GM23248 (cell line): Measurements from ENCODE around the gene TNFAIP1. TPM values are rescaled to one million over a fixed set of nuclear protein-coding genes. Genes with fewer than 3 reads are reported as not detected.

Experiments used
- DNase-seq: peaks from one replicate; pipeline ENCODE4 v3.0.0-alpha.2; 2015
- H2AFZ ChIP-seq: fragments of 200-600 bp; sonication (generic); 2 replicates; pipeline ENCODE4 v1.6.1; 2016; ENCODE audit warnings: antibody characterized with exemption
- H3F3A ChIP-seq: fragments of 200-600 bp; sonication (generic); 2 replicates; pipeline ENCODE4 v1.6.1; 2016; ENCODE audit warnings: mild to moderate bottlenecking, antibody characterized with exemption, mixed run types; ENCODE audit not compliant: insufficient read depth
- H3K27ac ChIP-seq: fragments of 200-600 bp; sonication (generic); 2 replicates; pipeline ENCODE4 v1.5.1; 2016; ENCODE audit warnings: mild to moderate bottlenecking
- H3K27me3 ChIP-seq: fragments of 200-600 bp; sonication (generic); replicated peaks from 2 replicates; pipeline ENCODE4 v1.6.1; 2016; ENCODE audit warnings: mild to moderate bottlenecking; ENCODE audit not compliant: insufficient read depth
- H3K36me3 ChIP-seq: fragments of 200-600 bp; sonication (generic); 2 replicates; pipeline ENCODE4 v1.6.1; 2016; ENCODE audit warnings: low read depth, mild to moderate bottlenecking
- H3K4me1 ChIP-seq: fragments of 200-600 bp; sonication (generic); 2 replicates; pipeline ENCODE4 v1.6.1; 2016; ENCODE audit warnings: mild to moderate bottlenecking; ENCODE audit not compliant: insufficient read depth
- H3K4me2 ChIP-seq: fragments of 200-600 bp; sonication (generic); one replicate; pipeline ENCODE4 v1.6.1; 2016; ENCODE audit warnings: mild to moderate bottlenecking; ENCODE audit not compliant: unreplicated experiment
- H3K4me3 ChIP-seq: fragments of 200-600 bp; sonication (generic); 2 replicates; pipeline ENCODE4 v1.5.1; 2016; ENCODE audit warnings: mild to moderate bottlenecking
- H3K79me2 ChIP-seq: fragments of 200-600 bp; sonication (generic); 2 replicates; pipeline ENCODE4 v1.6.1; 2016; ENCODE audit warnings: mild to moderate bottlenecking; ENCODE audit not compliant: insufficient read depth
- H3K9ac ChIP-seq: fragments of 200-600 bp; sonication (generic); 2 replicates; pipeline ENCODE4 v1.6.1; 2016; ENCODE audit warnings: mild to moderate bottlenecking
- H3K9me2 ChIP-seq: fragments of 200-600 bp; sonication (generic); 2 replicates; pipeline ENCODE4 v1.6.1; 2016; ENCODE audit warnings: mixed run types, mild to moderate bottlenecking, moderate library complexity; ENCODE audit not compliant: insufficient read depth
- H3K9me3 ChIP-seq: fragments of 200-600 bp; sonication (generic); one replicate; pipeline ENCODE4 v1.6.1; 2017; ENCODE audit warnings: low read depth
- H4K20me1 ChIP-seq: fragments of 200-600 bp; sonication (generic); 2 replicates; pipeline ENCODE4 v1.6.0; 2016; ENCODE audit not compliant: insufficient read depth
- EZH2 ChIP-seq: fragments of 200-600 bp; sonication (generic); IDR thresholded peaks from 2 replicates; pipeline ENCODE4 v1.6.1; 2018; ENCODE audit warnings: antibody characterized with exemption, mild to moderate bottlenecking; ENCODE audit not compliant: insufficient read depth, poor library complexity, severe bottlenecking
- EZH2phosphoT487 ChIP-seq: fragments of 200-600 bp; sonication (generic); IDR thresholded peaks from 2 replicates; pipeline ENCODE4 v1.6.1; 2018; ENCODE audit warnings: antibody characterized with exemption, moderate library complexity, mild to moderate bottlenecking, low read depth; ENCODE audit not compliant: insufficient read depth
- WGBS, 2 experiments: methylation state at CpG; one replicate each; pipeline ENCODE4 v1.1.6; 2015 to 2017; ENCODE audit warnings: low lambda C conversion rate in 2 of 2, low coverage in 1 of 2; ENCODE audit errors: missing lambda C conversion rate in 2 of 2; 5-methylcytosine and 5-hydroxymethylcytosine counted together
- in situ Hi-C: fragments of 300-500 bp; cut with MboI; formaldehyde crosslinking; loops from 2 replicates; pipeline ENCODE4 v1.15.0; 2020
- polyA plus RNA-seq: library from polyadenylated mRNA; unstranded; fragments of >200 nt; fragmentation: Nextera tagmentation; extraction: Ambion mirVana; gene quantifications from 2 replicates; pipeline ENCODE4 v1.2.1, GENCODE V29; 2016
- total RNA-seq: library from RNA; depleted of rRNA; stranded (reverse); fragments of >200 nt; shearing (Covaris generic); gene quantifications from 2 replicates; pipeline ENCODE4 v1.2.3, GENCODE V29; 2014

TNFAIP1 gene
- total and polyA plus RNA-seq, 2 experiments from 2014 or later: 47.7 to 53.7 TPM

DNA sequence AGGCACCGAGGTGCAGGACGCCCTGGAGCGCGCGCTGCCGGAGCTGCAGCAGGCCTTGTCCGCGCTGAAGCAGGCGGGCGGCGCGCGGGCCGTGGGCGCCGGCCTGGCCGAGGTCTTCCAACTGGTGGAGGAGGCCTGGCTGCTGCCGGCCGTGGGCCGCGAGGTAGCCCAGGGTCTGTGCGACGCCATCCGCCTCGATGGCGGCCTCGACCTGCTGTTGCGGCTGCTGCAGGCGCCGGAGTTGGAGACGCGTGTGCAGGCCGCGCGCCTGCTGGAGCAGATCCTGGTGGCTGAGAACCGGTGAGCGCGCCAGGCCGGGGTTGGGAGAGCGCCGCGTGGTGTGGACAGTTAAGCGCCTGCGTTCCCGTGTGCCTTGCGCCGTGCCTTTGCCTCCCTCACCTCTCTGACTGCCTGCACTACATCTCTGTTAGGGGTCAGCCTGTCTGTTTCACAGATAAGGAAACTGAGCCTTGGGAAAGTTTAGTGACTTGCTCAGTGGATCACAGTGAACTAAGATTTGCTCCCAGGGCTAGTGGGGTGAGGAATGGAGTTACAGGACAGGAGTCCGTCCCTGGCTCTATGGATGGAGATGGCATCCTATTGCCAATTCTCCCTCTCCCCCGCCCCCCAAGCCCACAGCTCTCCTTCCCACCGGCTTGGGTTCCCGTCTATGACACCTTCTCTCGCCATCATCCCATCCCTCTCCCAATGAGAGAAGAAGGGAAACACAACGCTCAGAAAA, 36.8 kb downstream of the TNFAIP1 start:
- H3K4me1 ChIP-seq: peaks cover 6% of the 10 kb centered on the region
- no peaks in the 10 kb centered on the region for H3K36me3 ChIP-seq
- peak; percentile 69 for DNase-seq
- no peaks in the 10 kb centered on the region for H3K9me2 ChIP-seq
- no peak overlapping the region for H3K27ac ChIP-seq
- H3K4me3 ChIP-seq: peak overlapping the region; percentile 65
- in situ Hi-C loops: no loop called here
- no peaks in the 10 kb centered on the region for H3K9me3 ChIP-seq
- H3K27me3 ChIP-seq: no peaks in the 10 kb centered on the region
- H3K4me2 ChIP-seq: peak overlapping the region; percentile 61
- H3K9ac ChIP-seq: peak overlapping the region; percentile 58
- 7 to 10% methylated on average over 33 to 50 of the region's 53 CpGs for WGBS, 2 experiments
- peaks cover 16% of the 10 kb centered on the region for H3K79me2 ChIP-seq
- no peaks in the 10 kb centered on the region for H4K20me1 ChIP-seq
- peaks cover 16% of the 10 kb centered on the region for H3F3A ChIP-seq
- TF ChIP-seq EZH2phosphoT487 (no peak), EZH2 (no peak)
- H2AFZ ChIP-seq: peak overlapping the region; percentile 71

DNA sequence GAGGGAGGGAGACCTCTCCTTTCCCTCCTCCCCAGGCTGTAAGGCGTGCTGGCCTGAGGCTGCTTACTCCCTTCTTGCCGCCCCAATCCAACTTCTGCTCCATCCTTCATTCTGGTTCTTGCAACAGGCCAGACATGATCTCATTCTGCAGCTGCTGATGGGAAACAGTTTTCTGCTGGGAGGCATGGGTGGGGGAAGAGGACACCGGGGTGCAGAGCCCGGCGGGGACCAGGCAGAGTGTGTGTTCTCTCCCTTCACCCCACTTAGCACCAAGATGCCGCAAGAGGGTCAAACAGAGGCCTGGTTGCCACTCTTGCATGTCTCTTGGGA, 37.3 kb downstream of the TNFAIP1 start:
- Histone ChIP-seq H3K9me3 (no peaks in the 10 kb centered on the region), H3K4me1 (peaks cover 6% of the 10 kb centered on the region), H3K9ac (no peak overlapping the region), H3K79me2 (peaks cover 16% of the 10 kb centered on the region), H3K4me3 (peak overlapping the region; percentile 65), H3K9me2 (no peaks in the 10 kb centered on the region), H3K27me3 (no peaks in the 10 kb centered on the region), H3K27ac (no peak overlapping the region), H3K36me3 (no peaks in the 10 kb centered on the region), H2AFZ (no peak overlapping the region), H3K4me2 (peak overlapping the region; percentile 61), H3F3A (peaks cover 16% of the 10 kb centered on the region), H4K20me1 (no peaks in the 10 kb centered on the region)
- TF ChIP-seq EZH2 (no peak), EZH2phosphoT487 (no peak)
- 73 to 100% methylated on average over 3 to 6 of the region's 6 CpGs for WGBS, 2 experiments
- in situ Hi-C loops: no loop called here
- DNase-seq: peak; percentile 13

DNA sequence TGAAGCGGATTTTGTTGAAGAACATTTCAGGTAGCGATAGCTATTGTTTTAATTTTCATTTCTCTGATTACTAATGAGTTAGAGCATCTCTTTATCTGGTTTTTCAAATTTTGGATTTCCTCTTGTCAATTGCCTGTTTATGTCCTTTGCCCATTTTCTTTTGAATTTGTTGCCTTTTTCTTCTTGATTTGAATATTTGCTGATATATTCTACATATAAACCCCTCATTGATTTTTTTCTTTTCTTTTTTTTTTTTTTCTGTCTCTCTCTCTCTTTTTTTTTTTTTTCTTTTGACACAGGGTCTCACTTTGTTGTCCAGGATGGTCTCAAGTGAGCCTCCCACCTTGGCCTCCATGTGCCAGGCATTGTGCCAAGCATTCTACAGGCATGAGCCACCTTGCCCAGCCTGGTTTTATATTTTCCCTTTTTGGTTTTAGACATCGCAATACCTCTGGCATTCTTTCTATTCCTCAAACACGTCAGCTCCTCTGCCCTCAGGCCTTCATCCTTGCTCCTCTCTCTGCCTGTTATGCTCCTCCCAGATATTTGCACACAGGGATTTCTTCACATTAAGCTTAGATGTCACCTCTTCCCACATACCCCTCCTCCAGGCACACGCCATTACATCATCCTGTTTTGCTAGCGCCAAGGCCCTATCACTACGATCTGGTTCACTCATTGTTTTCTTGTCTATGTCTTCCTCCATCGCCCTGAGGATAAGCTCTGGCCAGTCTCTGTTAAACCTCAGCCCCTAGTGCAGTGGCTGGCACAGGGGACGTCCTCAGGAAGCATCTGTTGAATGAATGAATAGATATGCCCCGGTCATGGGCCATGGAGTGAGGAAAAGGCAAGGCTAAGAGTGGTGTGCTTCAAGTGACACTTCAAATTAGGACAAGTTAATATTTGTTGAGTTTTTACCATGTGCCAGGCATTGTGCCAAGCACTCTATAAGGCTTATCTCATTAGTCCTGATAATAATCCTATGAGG, 44.5 kb downstream of the TNFAIP1 start:
- Histone ChIP-seq H2AFZ (no peak overlapping the region), H3K27me3 (no peaks in the 10 kb centered on the region), H3F3A (no peaks in the 10 kb centered on the region), H3K36me3 (no peaks in the 10 kb centered on the region), H3K4me2 (no peak overlapping the region), H3K4me1 (peaks cover 6% of the 10 kb centered on the region), H3K9me3 (no peaks in the 10 kb centered on the region), H3K9me2 (no peaks in the 10 kb centered on the region), H3K27ac (no peak overlapping the region), H4K20me1 (no peaks in the 10 kb centered on the region), H3K9ac (no peak overlapping the region), H3K4me3 (no peak overlapping the region), H3K79me2 (no peaks in the 10 kb centered on the region)
- TF ChIP-seq EZH2phosphoT487: no peak
- no peak for TF ChIP-seq EZH2
- 86% methylated on average over 10 of the region's 10 CpGs for whole genome bisulfite sequencing, 2 experiments
- DNase-seq: peak; percentile 60
- in situ Hi-C loops: no loop called here

DNA sequence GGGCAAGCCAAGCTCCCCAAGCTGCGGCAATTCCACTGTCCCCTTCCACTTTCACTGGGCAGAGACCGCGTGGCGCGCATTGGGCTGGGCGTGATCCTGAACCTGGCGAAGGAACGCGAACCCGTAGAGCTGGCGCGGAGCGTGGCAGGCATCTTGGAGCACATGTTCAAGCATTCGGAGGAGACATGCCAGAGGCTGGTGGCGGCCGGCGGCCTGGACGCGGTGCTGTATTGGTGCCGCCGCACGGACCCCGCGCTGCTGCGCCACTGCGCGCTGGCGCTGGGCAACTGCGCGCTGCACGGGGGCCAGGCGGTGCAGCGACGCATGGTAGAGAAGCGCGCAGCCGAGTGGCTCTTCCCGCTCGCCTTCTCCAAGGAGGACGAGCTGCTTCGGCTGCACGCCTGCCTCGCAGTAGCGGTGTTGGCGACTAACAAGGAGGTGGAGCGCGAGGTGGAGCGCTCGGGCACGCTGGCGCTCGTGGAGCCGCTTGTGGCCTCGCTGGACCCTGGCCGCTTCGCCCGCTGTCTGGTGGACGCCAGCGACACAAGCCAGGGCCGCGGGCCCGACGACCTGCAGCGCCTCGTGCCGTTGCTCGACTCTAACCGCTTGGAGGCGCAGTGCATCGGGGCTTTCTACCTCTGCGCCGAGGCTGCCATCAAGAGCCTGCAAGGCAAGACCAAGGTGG, 45.7 kb downstream of the TNFAIP1 start:
- Histone ChIP-seq H3K9me2 (no peaks in the 10 kb centered on the region), H2AFZ (no peak overlapping the region), H3K4me2 (no peak overlapping the region), H3K27me3 (no peaks in the 10 kb centered on the region), H3F3A (no peaks in the 10 kb centered on the region), H3K4me1 (peaks cover 6% of the 10 kb centered on the region), H3K27ac (no peak overlapping the region), H4K20me1 (no peaks in the 10 kb centered on the region), H3K9me3 (no peaks in the 10 kb centered on the region), H3K36me3 (no peaks in the 10 kb centered on the region), H3K79me2 (no peaks in the 10 kb centered on the region), H3K4me3 (no peak overlapping the region), H3K9ac (no peak overlapping the region)
- 61 to 67% methylated on average over 65 to 72 of the region's 72 CpGs for WGBS, 2 experiments
- DNase-seq: no peak
- TF ChIP-seq EZH2phosphoT487: no peak
- in situ Hi-C loops: no loop called here
